Measurements from ENCODE around the gene TTLL12. TPM values are rescaled to one million over a fixed set of nuclear protein-coding genes. Genes with fewer than 3 reads are reported as not detected.

Gene TTLL12
- total and polyA plus RNA-seq, 2 of the 8 experiments (the other 6 are each of a cell fraction or from before 2014, with no cell fraction given), result 101 to 124 TPM

- Histone ChIP-seq H3K4me2 (ENCODE audit: insufficient read depth in 1 of 2, low read depth in 2 of 2, low read length in 2 of 2) (peak overlapping the region in 1 of 2 experiments; percentile 18; a peak in 1 of 4 replicates), H2BK5ac (ENCODE audit: low read depth, low read length) (peak overlapping the region; percentile 75; the same call in 1 of the 2 replicates), H2AK5ac (ENCODE audit: low read depth, low read length) (no peak overlapping the region; the same call in 1 of the 2 replicates), H2BK20ac (ENCODE audit: low read length) (peak overlapping the region; percentile 40; the same call in 1 of the 2 replicates), H4K20me1 (replicated peaks in 1 of 2; ENCODE audit: control insufficient read depth in 1 of 2, insufficient read depth in 2 of 2, low read length in 2 of 2) (peaks cover 0 to 6% of the 10 kb centered on the region in 2 experiments), H3K14ac (ENCODE audit: insufficient read length) (no peak overlapping the region), H3K4ac (replicated peaks; ENCODE audit: insufficient read length, low read depth, low read length) (no peak overlapping the region), H2AFZ (ENCODE audit: low read length) (peak overlapping the region; percentile 72), H3K23ac (ENCODE audit: insufficient read length) (no peak overlapping the region), H2BK120ac (replicated peaks; ENCODE audit: low read depth, low read length) (no peak overlapping the region), H2BK15ac (ENCODE audit: low read length) (no peak overlapping the region), H4K8ac (ENCODE audit: extremely low read depth, insufficient read depth, low read length) (no peak overlapping the region), H3K9me3 (ENCODE audit: insufficient read depth in 2 of 2, low read depth in 1 of 2, low read length in 1 of 2) (no peaks in the 10 kb centered on the region), H3K79me2 (ENCODE audit: control insufficient read depth in 1 of 2, insufficient read depth in 2 of 2, low read length in 2 of 2) (no peaks in the 10 kb centered on the region), H3K27ac (ENCODE audit: low read depth, low read length) (no peak overlapping the region), H3K27me3 (replicated peaks in 1 of 4; ENCODE audit: control insufficient read depth in 3 of 4, extremely low read depth in 1 of 4, insufficient read depth in 3 of 4, low read length in 3 of 4) (no peaks in the 10 kb centered on the region), H4K5ac (ENCODE audit: insufficient read length, low read depth, low read length) (no peak overlapping the region), H3K56ac (replicated peaks; ENCODE audit: insufficient read length, low read depth, low read length) (no peak overlapping the region), H3K79me1 (ENCODE audit: low read depth, low read length) (no peaks in the 10 kb centered on the region), H3K23me2 (ENCODE audit: low read depth, low read length) (peaks cover 9% of the 10 kb centered on the region; the same call in 1 of the 2 replicates), H3K18ac (ENCODE audit: extremely low read depth, low read length) (no peak overlapping the region; the same call in 1 of the 2 replicates), H3K4me1 (replicated peaks in 1 of 4; ENCODE audit: control insufficient read depth in 3 of 4, insufficient read depth in 4 of 4, low read length in 3 of 4) (peaks cover 2 to 11% (median 4%) of the 10 kb centered on the region in 4 experiments; a peak in 6 of 7 replicates), H3K9ac (replicated peaks in 1 of 4; ENCODE audit: extremely low read depth in 1 of 4, low read depth in 3 of 4, low read length in 3 of 4) (peak overlapping the region in 2 of 4 experiments; percentile 3 to 16; a peak in 2 of 7 replicates), H2BK12ac (ENCODE audit: low read depth, low read length) (peak overlapping the region; percentile 68; the same call in 1 of the 2 replicates), H3K4me3 (ENCODE audit: extremely low read depth in 1 of 4, insufficient read depth in 2 of 4, low read depth in 3 of 4, low read length in 4 of 4) (no peak overlapping the region), H4K91ac (replicated peaks; ENCODE audit: insufficient read length, low read length) (peak overlapping the region; percentile 57), H3K36me3 (ENCODE audit: control insufficient read depth in 2 of 4, insufficient read depth in 4 of 4, low read length in 3 of 4) (no peaks in the 10 kb centered on the region)
- ChIA-PET POLR2A (ENCODE audit: partially characterized antibody) (interaction anchor here (0.6 to 1.1 kb wide), 3 partner anchors 10 to 1455 kb away, joined by 3 to 4 read pairs (median 4); no protein-coding TSS in a partner anchor), CTCF (ENCODE audit: partially characterized antibody) (interaction anchor here (0.8 to 6.1 kb wide), 14 partner anchors 8 to 203 kb away, joined by 3 to 42 read pairs (median 4); no protein-coding TSS in a partner anchor)
- no peak for TF ChIP-seq KDM4A (IDR thresholded peaks at IDR 0.05; ENCODE audit: low read depth, low read length, severe bottlenecking)
- no peak for TF ChIP-seq SRF (IDR thresholded peaks at IDR 0.05; ENCODE audit: low read depth, low read length)
- no peak for TF ChIP-seq SP4 (IDR thresholded peaks at IDR 0.05; ENCODE audit: low read length)
- no peak for TF ChIP-seq TEAD4 (IDR thresholded peaks at IDR 0.05; ENCODE audit: low read depth, low read length)
- TF ChIP-seq BCL11A (IDR thresholded peaks at IDR 0.05; ENCODE audit: low read depth in 2 of 2, low read length in 2 of 2), result no peak
- WGBS, 2 experiments (ENCODE audit: extremely low coverage in 1 of 2, insufficient coverage in 1 of 2, insufficient read length in 1 of 2, insufficient replicate concordance in 2 of 2, low coverage in 1 of 2, low lambda C conversion rate in 2 of 2, missing lambda C conversion rate in 1 of 2), result 74% methylated on average over 13 of the region's 13 CpGs; no CpG with 5 or more reads in 1 of the 2 experiments
- DNase-seq (ENCODE audit: low read depth in 1 of 2, low spot score in 2 of 2) (no peak), FAIRE-seq (no peak)
Measured at GRCh38 chr22:43202756-43203410, 15.9 kb upstream of the TTLL12 start.
